Measurements from ENCODE around the gene PPDPF. TPM values are rescaled to one million over a fixed set of nuclear protein-coding genes. Genes with fewer than 3 reads are reported as not detected.
"Not testable (repeated sequence)": the region's sequence is repeated elsewhere in the genome, so short reads cannot be mapped to it uniquely, and the experiment has no call there.

PPDPF gene
- total RNA-seq, 1 donor from 2014 or later, result 54.2 TPM

DNA sequence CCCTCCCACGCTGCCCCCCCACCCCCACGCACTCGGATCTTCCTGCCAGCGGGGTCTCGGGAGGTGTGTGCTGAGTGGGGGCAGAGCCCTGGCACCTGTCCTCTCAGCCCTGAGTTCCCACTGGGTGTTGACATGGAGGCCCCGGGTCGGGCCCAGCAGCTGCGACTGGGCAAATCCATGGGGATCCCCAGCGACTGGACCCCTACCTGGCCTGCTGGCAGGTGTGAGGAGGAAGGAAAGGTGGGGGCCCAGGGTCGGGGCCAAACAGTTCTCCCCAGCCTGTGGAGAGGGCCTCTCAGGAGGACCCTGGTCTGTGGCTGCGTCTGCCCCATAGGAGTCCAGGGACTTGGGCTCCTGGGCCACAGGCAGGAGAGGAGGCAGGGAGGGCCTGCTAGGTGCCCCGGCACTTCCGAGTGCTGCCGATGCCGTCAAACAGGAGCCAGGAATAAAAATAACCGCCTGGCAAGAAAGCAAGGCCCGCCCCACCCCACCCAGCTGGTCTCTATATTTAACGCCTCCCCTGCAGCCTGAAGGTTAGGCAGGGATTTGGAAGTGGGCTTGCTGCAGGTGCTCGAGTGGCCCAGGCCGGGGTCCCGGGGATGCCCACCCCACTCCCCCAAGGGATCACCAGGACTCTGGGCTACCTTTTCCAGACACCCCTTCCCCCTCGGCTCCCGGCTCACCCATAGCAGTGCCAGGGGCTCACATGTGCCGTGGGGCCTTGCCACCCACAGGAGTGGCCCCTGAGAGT is 20.2 kb upstream of the PPDPF start:
- no peak for DNase-seq (ENCODE audit: low spot score)

GRCh38 chr20:63500902-63501817 is 19.4 kb upstream of the PPDPF start:
- no peak for DNase-seq (ENCODE audit: low spot score)

DNA sequence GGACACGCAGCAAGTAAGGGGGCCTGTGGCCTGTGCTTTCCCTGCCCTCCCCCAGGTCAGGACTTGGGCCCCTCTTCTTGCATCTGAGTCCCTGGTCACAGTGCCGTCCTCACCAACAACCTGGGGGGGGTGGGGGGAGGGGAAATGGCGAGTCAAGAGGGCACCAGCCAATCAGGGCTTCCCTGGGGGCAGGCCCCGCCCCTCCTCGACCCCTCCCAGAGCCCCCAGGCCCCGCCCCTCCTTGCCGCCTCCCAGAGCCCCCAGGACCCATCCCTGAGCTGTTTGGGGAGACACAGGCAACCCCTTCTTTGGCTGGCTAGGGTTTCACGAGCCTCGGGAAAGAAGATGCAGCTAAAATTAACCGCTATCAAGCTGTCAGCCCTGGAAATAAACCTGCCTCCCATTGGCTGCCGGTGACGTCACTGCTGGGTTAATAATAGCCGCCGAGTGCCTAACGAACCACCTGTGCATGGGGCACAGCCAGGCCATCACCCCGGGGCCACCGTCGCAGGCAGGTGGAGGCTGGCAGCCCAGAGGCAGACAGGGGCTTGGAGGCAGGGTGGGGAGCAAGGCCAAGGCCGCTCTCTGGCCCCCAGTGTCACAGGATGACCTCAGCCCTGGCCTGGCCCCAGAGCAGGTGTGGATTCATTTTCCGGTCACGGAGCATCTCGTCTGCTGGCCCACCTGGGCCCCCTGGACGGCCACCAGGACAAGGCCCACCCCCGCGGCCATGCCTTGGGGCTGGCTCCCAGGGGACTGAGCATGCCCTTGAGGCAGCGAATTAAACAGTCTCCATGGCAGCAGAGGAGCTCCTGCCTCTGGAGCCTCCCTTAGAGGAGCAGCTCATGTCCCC is 18.5 kb upstream of the PPDPF start:
- no peak for DNase-seq (ENCODE audit: low spot score)

GRCh38 chr20:63502671-63503172 is 17.8 kb upstream of the PPDPF start:
- DNase-seq (ENCODE audit: low spot score), result no peak

GRCh38 chr20:63503524-63503923 is 17.0 kb upstream of the PPDPF start:
- DNase-seq (ENCODE audit: low spot score), result no peak

- DNase-seq (ENCODE audit: low spot score), result no peak
Measured at GRCh38 chr20:63504642-63505041, 15.9 kb upstream of the PPDPF start.

GRCh38 chr20:63505281-63505680 is 15.3 kb upstream of the PPDPF start:
- no peak for DNase-seq (ENCODE audit: low spot score)

DNA sequence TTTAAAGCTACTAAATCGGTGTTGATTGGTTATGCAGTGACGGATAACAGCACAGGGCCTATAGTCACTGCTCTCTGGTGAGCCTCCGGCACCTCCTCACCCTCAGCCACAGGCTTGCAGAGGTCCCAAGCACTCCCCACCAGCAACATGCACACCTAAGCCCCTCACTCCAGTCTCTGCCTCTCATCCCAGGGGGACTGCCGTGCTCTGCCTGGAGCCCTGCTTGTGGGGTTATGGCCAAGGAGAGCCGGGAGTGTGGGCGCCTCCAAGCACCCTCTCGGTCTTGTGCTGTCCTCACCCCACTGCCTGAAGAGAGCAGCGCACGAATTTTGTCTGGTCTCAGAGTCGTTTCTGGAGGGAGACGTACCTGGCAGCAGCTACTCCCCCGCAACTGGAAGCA is 14.8 kb upstream of the PPDPF start:
- DNase-seq (ENCODE audit: low spot score), result no peak

DNA sequence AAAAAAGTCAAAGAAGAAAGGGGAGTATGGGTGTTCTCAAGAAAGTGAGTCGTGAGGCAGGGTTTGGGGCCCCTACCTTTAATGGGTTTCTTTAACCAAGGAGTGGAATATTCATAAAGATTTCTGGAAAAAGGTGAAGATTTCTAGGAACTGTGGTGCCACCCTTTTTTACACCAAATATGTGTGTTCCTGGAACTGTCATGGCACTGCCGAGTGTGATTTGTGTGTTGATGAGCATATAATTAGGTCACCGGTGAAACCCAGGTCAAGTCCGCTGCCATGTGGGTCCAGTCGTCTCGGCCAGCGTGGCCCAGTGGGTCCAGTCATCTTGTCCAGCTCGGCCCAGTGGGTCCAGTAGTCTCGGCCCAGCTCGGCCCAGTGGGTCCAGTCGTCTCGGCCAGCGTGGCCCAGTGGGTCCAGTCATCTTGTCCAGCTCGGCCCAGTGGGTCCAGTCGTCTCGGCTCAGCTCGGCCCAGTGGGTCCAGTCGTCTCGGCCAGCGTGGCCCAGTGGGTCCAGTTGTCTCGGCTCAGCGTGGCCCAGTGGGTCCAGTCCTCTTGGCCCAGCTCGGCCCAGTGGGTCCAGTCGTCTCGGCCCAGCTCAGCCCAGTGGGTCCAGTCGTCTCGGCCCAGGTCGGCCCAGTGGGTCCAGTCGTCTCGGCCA is 13.4 kb upstream of the PPDPF start:
- no peak for DNase-seq (ENCODE audit: low spot score)

DNA sequence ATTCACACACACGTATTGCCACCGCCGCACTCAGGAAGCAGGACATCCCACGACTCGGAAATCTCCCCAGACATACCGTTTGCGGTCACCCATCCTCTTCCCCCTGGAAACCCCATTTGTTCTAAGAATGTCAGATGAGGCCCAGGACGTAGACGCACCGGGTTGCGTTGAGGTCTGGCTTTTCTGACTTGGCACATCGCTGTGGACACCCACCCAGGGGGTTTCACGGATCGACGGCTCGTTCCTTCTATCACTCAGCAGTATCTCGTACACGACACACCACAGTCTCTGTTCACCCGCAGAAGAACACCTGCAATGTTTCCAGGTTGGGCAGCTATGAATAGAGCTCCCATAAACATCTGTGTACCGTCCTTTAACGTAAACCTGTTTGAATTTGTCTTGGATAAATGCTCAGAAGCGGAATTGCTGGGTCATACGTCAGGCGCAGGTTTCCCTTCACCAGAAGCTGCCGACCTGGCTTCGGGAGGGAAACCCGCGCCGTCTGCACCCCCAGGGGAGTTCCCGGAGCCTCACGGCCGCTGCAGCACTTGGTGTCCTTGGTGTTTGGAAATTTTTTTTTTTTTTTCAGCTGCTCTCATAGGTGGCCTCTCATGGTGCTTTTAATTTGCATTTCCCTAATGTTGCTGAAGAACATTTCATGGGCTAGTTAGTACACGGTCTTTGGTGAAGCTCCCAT is 12.3 kb upstream of the PPDPF start:
- DNase-seq (ENCODE audit: low spot score), result no peak

DNA sequence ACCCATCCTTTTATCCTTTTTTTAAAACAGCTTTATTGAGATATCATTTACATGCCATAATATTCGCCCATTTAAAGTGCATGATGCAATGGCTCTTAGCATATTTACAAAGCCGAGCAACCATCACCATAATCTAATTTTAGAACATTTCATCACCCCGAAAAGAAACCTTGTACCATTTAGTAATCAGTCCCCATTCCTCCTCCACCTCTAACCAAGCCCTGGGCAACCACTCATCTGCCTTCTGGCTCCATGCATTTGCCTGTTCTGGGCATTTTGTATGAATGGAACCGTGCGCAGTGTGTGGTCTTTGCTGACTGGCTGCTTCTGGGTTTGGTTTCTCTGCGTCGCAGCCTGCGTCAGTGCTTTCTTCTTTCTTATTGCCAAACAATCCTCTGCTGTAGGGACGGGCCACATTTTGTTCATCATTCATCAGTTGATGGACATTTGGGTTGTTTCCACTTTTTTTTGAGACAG is 11.4 kb upstream of the PPDPF start:
- no peak for DNase-seq (ENCODE audit: low spot score)

DNA sequence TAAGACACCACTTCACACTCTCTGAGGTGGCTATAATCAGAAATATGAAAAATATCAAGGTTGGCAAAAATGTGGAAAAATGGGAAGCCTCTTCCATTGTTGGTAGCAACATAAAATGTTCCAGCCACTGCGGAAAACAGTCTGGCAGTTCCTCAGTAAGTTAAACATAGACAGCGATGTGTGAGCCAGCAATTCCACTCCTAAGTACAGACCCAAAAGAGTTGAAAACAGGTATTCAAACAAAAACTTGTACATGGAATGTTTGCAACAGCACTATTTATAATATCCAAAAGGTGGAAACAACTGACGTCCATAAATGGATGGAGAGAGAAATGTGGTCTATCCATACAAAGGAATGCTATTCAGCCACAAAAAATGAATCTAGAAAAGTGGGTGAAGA is 7.4 kb upstream of the PPDPF start:
- DNase-seq (ENCODE audit: low spot score), result no peak

DNA sequence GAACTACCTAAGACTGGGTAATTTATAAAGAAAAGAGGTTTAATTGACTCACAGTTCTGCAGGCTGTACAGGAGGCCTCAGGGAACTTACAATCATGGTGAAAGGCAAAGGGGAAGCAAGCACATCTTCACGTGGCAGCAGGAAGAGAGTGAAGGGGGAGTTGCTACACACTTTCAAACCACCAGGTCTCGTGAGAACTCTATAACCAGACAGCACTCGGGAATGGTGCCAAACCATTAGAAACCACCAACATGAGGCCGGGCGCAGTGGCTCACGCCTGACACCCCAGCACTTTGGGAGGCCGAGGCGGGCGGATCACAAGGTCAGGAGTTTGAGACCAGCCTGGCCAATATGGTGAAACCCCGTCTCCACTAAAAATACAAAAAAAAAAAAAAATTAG is 6.0 kb upstream of the PPDPF start:
- DNase-seq (ENCODE audit: low spot score), result not testable (repeated sequence)

DNA sequence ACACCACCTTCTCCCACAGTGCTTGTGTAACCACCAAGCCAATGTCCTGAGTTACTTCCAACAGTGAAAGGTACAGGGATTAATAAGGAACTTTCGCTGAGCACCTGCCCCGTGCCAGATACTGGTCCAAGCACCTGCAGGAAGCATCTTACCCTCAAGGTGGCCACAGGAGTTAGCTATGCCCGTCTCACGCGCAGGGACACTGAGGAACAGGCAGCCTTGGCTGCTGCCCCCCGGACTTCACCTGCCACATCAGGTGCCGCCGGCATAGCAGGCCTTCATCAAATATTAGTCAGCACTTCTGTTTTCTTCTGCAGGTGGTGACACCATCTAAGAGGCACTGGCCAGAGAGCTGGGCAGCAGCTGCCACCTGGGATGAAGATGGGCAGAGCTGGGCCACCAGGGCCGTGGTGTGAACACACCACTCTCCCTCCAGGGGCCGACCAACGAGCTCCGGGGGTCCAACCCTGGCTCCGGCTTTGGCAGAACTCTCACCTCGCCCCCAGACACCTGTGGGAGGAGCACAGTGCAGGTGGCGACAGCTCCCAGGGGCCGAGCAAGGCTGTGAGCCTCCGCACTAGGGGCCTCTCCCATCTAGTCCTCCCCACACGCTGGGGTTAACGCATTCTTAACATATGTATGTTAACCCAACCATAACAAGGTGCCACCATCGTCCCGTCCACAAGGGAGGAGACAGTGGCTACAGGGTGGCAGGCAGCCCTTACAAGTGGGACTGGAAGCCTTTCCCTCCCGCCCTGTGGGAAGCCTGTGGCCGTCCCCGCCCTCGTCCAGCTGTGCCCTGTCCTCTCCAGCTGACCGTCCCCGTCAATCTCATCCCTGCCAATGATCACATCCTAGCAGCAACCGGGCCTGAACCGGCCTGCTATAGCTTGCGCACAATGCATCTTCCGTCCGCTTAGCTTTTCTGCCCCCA is 2.9 kb upstream of the PPDPF start:
- no peak for DNase-seq (ENCODE audit: low spot score)

DNA sequence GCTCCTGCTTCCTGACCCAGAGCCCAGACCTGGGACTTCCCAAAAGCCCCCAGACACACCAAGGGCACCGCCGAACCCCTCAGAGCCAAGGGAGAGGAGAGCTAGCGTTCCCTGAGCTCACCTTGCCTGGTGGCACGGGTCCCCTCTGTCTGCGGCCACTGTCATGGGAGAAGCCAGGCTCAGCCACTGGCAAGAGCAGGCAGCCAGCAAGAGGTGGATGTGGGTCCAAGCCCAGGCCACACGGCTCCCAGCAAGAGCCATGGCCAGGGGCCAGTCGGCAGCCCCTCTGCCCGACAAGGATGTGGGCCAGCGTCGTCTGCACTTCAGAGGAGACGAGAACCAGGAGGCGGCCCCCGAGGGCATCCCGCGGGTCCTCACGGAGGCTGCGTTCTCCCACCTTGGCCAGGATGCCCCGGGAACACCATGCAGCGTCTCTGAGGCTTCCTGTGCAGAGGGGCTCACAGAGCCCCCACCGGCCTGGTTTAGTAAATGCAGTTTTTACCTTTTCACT is 2.2 kb upstream of the PPDPF start:
- no peak for DNase-seq (ENCODE audit: low spot score)

DNA sequence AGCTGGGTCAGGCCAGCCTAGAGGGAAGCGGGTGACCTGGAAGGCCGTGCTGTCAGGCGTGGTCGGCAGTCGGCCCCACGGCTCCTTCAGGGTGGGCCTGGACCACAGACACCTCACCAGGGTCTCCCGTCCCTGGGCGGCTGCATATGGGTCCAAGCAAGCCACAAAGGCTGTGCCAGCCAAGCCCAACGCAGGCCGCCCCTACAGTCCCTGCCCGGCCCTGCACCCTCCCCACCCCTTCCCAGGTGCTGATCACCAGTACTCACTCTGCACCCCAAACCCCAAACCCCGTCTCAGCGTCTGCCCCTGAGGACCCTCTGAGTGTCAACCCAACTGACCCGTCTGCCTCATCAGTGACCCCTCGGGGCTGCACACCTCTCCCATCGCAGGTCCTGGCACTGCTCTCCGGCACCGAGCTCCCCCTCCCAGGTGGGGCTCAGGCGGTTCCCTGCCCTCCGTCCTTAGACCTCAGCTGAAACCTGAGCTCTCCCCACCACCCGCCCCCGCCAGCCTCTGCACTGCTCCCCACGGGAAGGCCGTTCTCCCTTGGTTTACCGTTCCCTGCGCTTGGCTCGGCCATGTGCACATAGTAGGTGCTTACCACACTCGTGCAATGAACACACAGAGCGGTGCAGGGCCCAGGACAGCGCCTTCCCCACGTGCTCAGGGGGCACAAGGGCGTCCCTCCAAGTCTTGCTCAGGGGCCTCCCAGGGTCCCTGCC is 1.5 kb upstream of the PPDPF start:
- DNase-seq (ENCODE audit: low spot score), result no peak

DNA sequence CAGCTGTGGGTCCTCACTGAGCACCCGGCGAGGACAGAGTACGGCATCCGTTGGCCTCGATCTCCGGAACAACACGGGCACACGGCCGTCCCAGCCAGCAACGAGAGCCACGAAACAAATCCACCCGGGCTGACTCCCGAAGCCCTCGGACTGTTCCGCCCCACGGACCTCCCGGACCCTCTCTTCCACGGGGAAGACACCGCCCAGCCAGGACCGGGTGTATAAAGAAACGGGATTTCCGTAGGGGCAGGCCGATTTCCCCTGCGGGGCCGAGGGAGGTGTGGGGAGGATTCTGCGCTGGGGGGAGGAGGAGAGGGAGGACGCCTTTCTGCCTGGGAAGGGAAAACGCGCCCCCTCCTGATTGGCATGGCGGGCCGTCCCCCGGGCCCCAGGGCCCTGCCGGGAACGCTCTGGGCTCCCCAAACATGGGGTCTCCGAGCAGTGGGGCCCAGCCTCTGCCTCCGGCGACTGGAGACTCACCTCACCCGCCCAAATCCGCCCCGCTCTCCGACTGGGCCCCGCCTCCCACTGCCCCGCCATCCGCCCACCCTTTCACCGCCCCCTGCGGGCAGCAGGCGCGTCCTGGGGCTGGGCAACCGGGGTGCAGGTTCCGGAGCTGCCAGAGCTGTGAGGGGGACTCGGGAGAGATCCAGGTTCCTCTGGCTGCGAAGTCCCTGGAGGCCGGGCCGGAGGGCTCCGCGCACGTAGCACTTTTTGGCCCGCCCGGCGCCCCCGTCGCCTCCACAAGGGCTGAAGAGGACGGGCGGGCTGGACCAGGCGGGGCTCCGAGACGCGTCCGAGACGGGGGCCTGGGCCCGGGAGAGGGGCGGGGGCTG is 679 bp upstream of the PPDPF start:
- DNase-seq (ENCODE audit: low spot score), result peak; percentile 72

Measured in umbilical cord (tissue), 2 donors.